HepG2 (cell line): Measurements from ENCODE around the gene TRPC1. TPM values are rescaled to one million over a fixed set of nuclear protein-coding genes. Genes with fewer than 3 reads are reported as not detected.

Experiments used
- AHR ChIP-seq: IDR thresholded peaks from 2 replicates; pipeline ENCODE4 v1.6.1; 2018; ENCODE audit warnings: missing genetic modification reagents, missing compliant biosample characterization
- BRD4 ChIP-seq: sonication (generic); formaldehyde crosslinking; IDR thresholded peaks from 2 replicates; pipeline ENCODE4 v1.4.0; 2020; ENCODE audit warnings: missing genetic modification reagents
- CENPX ChIP-seq: sonication (generic); formaldehyde crosslinking; IDR thresholded peaks from 2 replicates; pipeline ENCODE4 v1.9.0; 2021; ENCODE audit warnings: mild to moderate bottlenecking, missing genetic modification reagents, moderate library complexity
- DBP ChIP-seq: sonication (generic); formaldehyde crosslinking; IDR thresholded peaks from 2 replicates; pipeline ENCODE4 v1.4.0; 2020; ENCODE audit warnings: missing genetic modification reagents; ENCODE audit errors: not compliant biosample characterization
- FLYWCH1 ChIP-seq: sonication (generic); formaldehyde crosslinking; IDR thresholded peaks from 2 replicates; pipeline ENCODE4 v1.8.1; 2023; ENCODE audit warnings: mild to moderate bottlenecking, missing genetic modification reagents
- GATAD1 ChIP-seq: IDR thresholded peaks from 2 replicates; pipeline ENCODE4 v1.6.1; 2016; ENCODE audit warnings: missing genetic modification reagents, missing compliant biosample characterization
- GRHL1 ChIP-seq: sonication (generic); formaldehyde crosslinking; conservative IDR thresholded peaks from 2 replicates; pipeline ENCODE4 v1.8.0; 2022; ENCODE audit warnings: missing genetic modification reagents
- HCFC1 ChIP-seq: fragments of 150-350 bp; IDR thresholded peaks from 2 replicates; pipeline ENCODE4 v1.6.1; 2014; ENCODE audit warnings: low read depth, low read length
- HNRNPLL ChIP-seq: fragments of 200-400 bp; formaldehyde crosslinking; IDR thresholded peaks from 2 replicates; pipeline ENCODE4 v1.6.1; 2017; ENCODE audit warnings: mild to moderate bottlenecking, low read depth, low read length; ENCODE audit not compliant: poor library complexity, severe bottlenecking
- KDM6A ChIP-seq: IDR thresholded peaks from 2 replicates; pipeline ENCODE4 v1.6.1; 2016; ENCODE audit warnings: low read depth
- KLF11 ChIP-seq: IDR thresholded peaks from 2 replicates; pipeline ENCODE4 v1.6.1; 2016; ENCODE audit warnings: missing compliant biosample characterization
- KMT2A ChIP-seq: sonication (generic); formaldehyde crosslinking; IDR thresholded peaks from 2 replicates; pipeline ENCODE4 v1.4.0; 2020; ENCODE audit warnings: missing genetic modification reagents
- MAZ ChIP-seq, 2 experiments: sonication (generic) in 1 of 2; formaldehyde crosslinking in 1 of 2; IDR thresholded peaks; 2 replicates each; pipeline versions ENCODE4 v1.5.0 to v1.6.1; 2012 to 2020; ENCODE audit warnings: low read depth in 2 of 2, mild to moderate bottlenecking in 2 of 2, borderline replicate concordance in 1 of 2, improper control_type of control experiment in 1 of 2, low read length in 1 of 2, missing genetic modification reagents in 1 of 2, moderate library complexity in 1 of 2
- MED1 ChIP-seq: sonication (generic); formaldehyde crosslinking; IDR thresholded peaks from 2 replicates; pipeline ENCODE4 v1.4.0; 2020; ENCODE audit warnings: missing genetic modification reagents
- NFE2L1 ChIP-seq: sonication (generic); formaldehyde crosslinking; IDR thresholded peaks from 2 replicates; pipeline ENCODE4 v1.4.0; 2020; ENCODE audit warnings: missing genetic modification reagents, mild to moderate bottlenecking, borderline replicate concordance
- NFE2L2 ChIP-seq: fragments of 150-350 bp; IDR thresholded peaks from 2 replicates; pipeline ENCODE4 v1.6.1; 2014; ENCODE audit warnings: low read length
- NR2F2 ChIP-seq: IDR thresholded peaks from 2 replicates; pipeline ENCODE4 v1.6.1; 2012; ENCODE audit warnings: low read depth, inconsistent platforms, borderline replicate concordance
- PRDM4 ChIP-seq: sonication (generic); formaldehyde crosslinking; IDR thresholded peaks from 2 replicates; pipeline ENCODE4 v1.9.0; 2021; ENCODE audit warnings: missing genetic modification reagents, borderline replicate concordance
- SMYD3 ChIP-seq: sonication (generic); formaldehyde crosslinking; IDR thresholded peaks from 2 replicates; pipeline ENCODE4 v1.8.1; 2023; ENCODE audit warnings: mild to moderate bottlenecking, missing genetic modification reagents
- SNAI1 ChIP-seq: sonication (generic); formaldehyde crosslinking; IDR thresholded peaks from 2 replicates; pipeline ENCODE4 v1.5.0; 2020; ENCODE audit warnings: mild to moderate bottlenecking, missing genetic modification reagents, borderline replicate concordance
- SP4 ChIP-seq: sonication (generic); formaldehyde crosslinking; IDR thresholded peaks from 2 replicates; pipeline ENCODE4 v1.8.1; 2023; ENCODE audit warnings: mild to moderate bottlenecking, missing genetic modification reagents
- YEATS4 ChIP-seq: sonication (generic); formaldehyde crosslinking; IDR thresholded peaks from 2 replicates; pipeline ENCODE4 v1.4.0; 2020; ENCODE audit warnings: missing genetic modification reagents, borderline replicate concordance
- ZBTB1 ChIP-seq: sonication (generic); formaldehyde crosslinking; IDR thresholded peaks from 2 replicates; pipeline ENCODE4 v1.4.0; 2020; ENCODE audit warnings: missing genetic modification reagents, borderline replicate concordance
- ZBTB21 ChIP-seq: sonication (generic); formaldehyde crosslinking; IDR thresholded peaks from 2 replicates; pipeline ENCODE4 v1.4.0; 2020; ENCODE audit warnings: missing genetic modification reagents
- ZBTB38 ChIP-seq: sonication (generic); formaldehyde crosslinking; IDR thresholded peaks from 2 replicates; pipeline ENCODE4 v1.5.1; 2020; ENCODE audit warnings: mild to moderate bottlenecking, missing genetic modification reagents
- ZFP36L2 ChIP-seq: sonication (generic); formaldehyde crosslinking; IDR thresholded peaks from 2 replicates; pipeline ENCODE4 v1.4.0; 2020; ENCODE audit warnings: missing genetic modification reagents
- ZNF17 ChIP-seq: sonication (generic); formaldehyde crosslinking; IDR thresholded peaks from 2 replicates; pipeline ENCODE4 v1.5.0; 2020; ENCODE audit warnings: mild to moderate bottlenecking, missing genetic modification reagents
- ZNF619 ChIP-seq: sonication (generic); formaldehyde crosslinking; IDR thresholded peaks from 2 replicates; pipeline ENCODE4 v1.4.0; 2020; ENCODE audit warnings: mild to moderate bottlenecking, missing genetic modification reagents
- polyA plus RNA-seq, 8 experiments: library from polyadenylated mRNA; depleted of rRNA in 3 of 8; stranded (reverse) in 7 of 8; unstranded in 1 of 8; fragments of >200 nt; fragmentation: Illumina TruSeq in 4 of 8; extraction: Trizol in 4 of 8; gene quantifications; 2 replicates each; pipeline versions ENCODE4 v1.2.1 to v1.2.3, GENCODE V29; 2011 to 2016; ENCODE audit warnings: low read depth in 4 of 8, missing spikeins in 1 of 8, mixed read lengths in 1 of 8; ENCODE audit not compliant: insufficient read depth in 1 of 8
- total RNA-seq, 5 experiments: library from RNA; depleted of rRNA; stranded (reverse); fragments of >200 nt; fragmentation: Illumina TruSeq; extraction: Trizol; gene quantifications; 2 replicates each; pipeline ENCODE4 v1.2.3, GENCODE V29; 2016; ENCODE audit warnings: low read depth in 1 of 5

Gene TRPC1
- total and polyA plus RNA-seq, 2 of the 13 experiments (the other 11 are each of a cell fraction or from before 2014, with no cell fraction given) = 10.8 to 13.1 TPM

- TF ChIP-seq ZFP36L2 (CRISPR knock-in tag) = no peak
- no peak for TF ChIP-seq KDM6A (CRISPR knock-in tag)
- TF ChIP-seq SP4 (CRISPR knock-in tag) = no peak
- no peak for TF ChIP-seq DBP (CRISPR knock-in tag)
- TF ChIP-seq ZBTB38 (CRISPR knock-in tag) = no peak
- TF ChIP-seq GRHL1 (CRISPR knock-in tag) = no peak
- no peak for TF ChIP-seq BRD4 (CRISPR knock-in tag)
- no peak for TF ChIP-seq SMYD3
- peak; percentile 27; the same call in 1 of the 2 replicates for TF ChIP-seq ZBTB21
- peak; percentile 46 for TF ChIP-seq MED1 (CRISPR knock-in tag)
- no peak for TF ChIP-seq CENPX (CRISPR knock-in tag)
- peak; percentile 45; the same call in 1 of the 2 replicates for TF ChIP-seq YEATS4 (CRISPR knock-in tag)
- 0 out of 2 replicates have a peak, but pooled peaks have one; percentile 16 for TF ChIP-seq GATAD1 (CRISPR knock-in tag)
- peak; percentile 41 for TF ChIP-seq HNRNPLL
- no peak for TF ChIP-seq FLYWCH1
- no peak for TF ChIP-seq NR2F2
- TF ChIP-seq SNAI1 = no peak
- TF ChIP-seq ZNF17 (CRISPR knock-in tag) = no peak
- TF ChIP-seq MAZ (IDR thresholded peaks at IDR 0.05; ENCODE audit: borderline replicate concordance, low read depth, low read length) = no peak
- peak; percentile 37; the same call in 1 of the 2 replicates for TF ChIP-seq MAZ (CRISPR knock-in tag; IDR thresholded peaks at IDR 0.05; ENCODE audit: low read depth)
- TF ChIP-seq NFE2L1 (CRISPR knock-in tag) = no peak
- no peak for TF ChIP-seq ZBTB1 (CRISPR knock-in tag)
- TF ChIP-seq KLF11 = no peak
- peak; percentile 53; the same call in 1 of the 2 replicates for TF ChIP-seq AHR
- TF ChIP-seq ZNF619 (CRISPR knock-in tag) = peak; percentile 43; the same call in 1 of the 2 replicates
- TF ChIP-seq NFE2L2 = no peak
- no peak for TF ChIP-seq PRDM4 (CRISPR knock-in tag)
- no peak for TF ChIP-seq HCFC1
- peak; percentile 78 for TF ChIP-seq KMT2A (CRISPR knock-in tag)
Measured at GRCh38 chr3:142724682-142725356, 985 bp downstream of the TRPC1 start (continued).
